GM12874 (cell line): ENCODE results near the gene CD8B2.

Source experiments
- CTCF ChIP-seq: IDR thresholded peaks from 2 replicates; pipeline ENCODE4 v1.5.1; 2011; ENCODE audit warnings: low read depth, mild to moderate bottlenecking, control low read depth, low read length, moderate library complexity; ENCODE audit not compliant: insufficient read depth

CD8B2 gene

DNA sequence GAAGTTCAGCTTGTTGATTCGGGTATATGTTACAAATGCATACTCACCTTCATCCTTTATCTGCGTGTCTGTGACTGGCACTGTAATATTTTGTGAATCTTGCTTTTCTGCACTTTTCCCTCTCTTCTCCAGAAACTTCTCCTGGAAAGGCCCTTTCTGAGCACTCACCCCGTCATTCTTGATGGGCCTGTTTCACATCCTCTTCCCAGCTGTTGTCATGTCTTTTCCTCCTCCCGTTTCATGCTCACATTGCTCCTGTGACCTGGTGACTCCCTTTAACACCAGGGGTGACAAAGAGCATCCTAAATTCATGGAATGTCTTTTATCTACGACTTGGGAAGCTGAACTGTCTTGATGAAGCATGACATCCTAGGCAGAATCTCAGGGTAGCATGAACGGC, 65.8 kb downstream of the CD8B2 start:
- TF ChIP-seq CTCF, result no peak

- no peak for TF ChIP-seq CTCF
Measured at GRCh38 chr2:106553321-106553720, 66.2 kb downstream of the CD8B2 start.

DNA sequence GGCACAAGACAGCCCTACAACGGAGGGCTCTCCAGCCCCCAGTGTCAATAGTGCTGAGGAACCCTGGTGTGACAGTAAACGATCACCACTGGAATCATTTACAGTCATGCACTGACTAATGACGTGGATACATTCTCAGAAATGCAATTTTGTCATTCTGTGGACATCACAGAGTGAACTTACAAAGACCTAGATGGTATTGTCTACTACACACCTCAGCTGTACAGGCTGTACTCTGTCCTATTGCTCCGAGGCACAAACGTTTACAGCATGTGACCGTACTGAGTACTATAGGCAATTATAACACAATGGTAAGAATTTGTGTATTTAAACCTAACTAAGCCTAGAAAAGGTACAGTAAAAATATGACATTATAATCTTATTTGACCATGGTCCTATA, 67.2 kb downstream of the CD8B2 start:
- TF ChIP-seq CTCF, result no peak

- no peak for TF ChIP-seq CTCF
Measured at GRCh38 chr2:106555053-106555452, 67.9 kb downstream of the CD8B2 start.

DNA sequence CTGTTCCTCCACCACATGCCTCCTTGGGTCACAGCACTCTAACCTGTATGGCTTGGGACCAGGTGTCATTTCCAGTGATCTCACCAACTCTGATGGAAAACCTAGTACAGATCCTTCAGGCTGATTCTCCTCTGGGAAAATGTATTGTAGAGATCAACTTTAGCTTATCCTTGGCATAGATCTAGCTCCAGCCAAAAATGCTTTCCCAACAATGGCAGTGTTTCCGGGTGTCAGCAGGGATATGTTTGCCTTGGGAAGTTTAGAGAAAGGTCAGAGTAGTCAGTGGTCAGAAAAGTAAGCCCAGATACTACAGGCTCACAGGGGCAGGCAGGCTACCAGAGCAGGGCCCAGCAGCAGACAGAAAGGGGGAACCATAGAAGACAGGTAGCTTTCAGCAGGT, 73.6 kb downstream of the CD8B2 start:
- TF ChIP-seq CTCF, result no peak

GRCh38 chr2:106561356-106561755, 74.2 kb downstream of the CD8B2 start:
- TF ChIP-seq CTCF, result no peak

GRCh38 chr2:106561803-106562202, 74.6 kb downstream of the CD8B2 start:
- TF ChIP-seq CTCF, result no peak
